GM19025 (cell line): ENCODE results near the gene PFKFB3.

Experiments used
- ATAC-seq: cut with Tn5 transposase; IDR thresholded peaks from one replicate; pipeline ENCODE4 v1.9.1; 2021; ENCODE audit warnings: mild to moderate bottlenecking, low read depth, moderate library complexity; ENCODE audit not compliant: unreplicated experiment

Gene PFKFB3

GRCh38 chr10:6297951-6298381 is 95.2 kb downstream of the PFKFB3 start:
- ATAC-seq, result no peak

DNA sequence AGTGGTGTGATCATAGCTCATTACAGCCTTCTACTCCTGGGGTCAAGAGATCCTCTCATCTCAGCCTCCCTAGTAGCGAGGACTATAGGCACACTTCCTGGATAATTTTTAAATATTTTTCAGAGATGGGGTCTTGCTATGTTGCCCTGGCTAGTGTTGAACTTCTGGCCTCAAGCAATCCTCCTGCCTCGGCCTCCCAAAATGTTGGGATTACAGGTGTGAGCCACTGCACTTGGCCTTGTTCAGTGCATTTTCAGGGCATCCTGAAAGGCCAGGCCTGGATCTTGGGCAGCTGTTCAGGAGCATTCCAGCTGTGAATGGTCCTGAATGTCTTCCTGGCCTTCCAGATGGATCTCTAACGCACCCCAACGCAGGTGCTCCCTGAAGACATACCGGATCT is 95.7 kb downstream of the PFKFB3 start:
- ATAC-seq, result no peak

- ATAC-seq, result no peak
Measured at GRCh38 chr10:6299234-6299633, 96.5 kb downstream of the PFKFB3 start.

DNA sequence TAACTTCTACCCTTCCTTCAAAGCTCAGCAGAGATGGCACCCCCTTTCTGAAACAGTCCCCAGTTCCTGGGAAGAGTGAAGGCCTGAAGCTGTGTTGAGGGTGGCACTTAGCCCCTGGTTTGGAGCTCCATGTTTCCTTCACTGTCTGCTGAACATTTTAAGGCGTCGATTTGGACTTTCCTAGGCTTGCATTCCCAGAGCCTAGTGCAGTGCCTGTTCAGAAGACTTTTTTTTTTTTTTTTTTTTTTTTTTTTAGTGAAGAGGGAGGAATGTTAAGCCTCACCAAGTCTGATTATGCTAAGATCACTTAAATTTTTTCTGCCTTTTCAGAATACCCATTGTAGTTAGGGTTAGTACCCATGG is 97.0 kb downstream of the PFKFB3 start:
- ATAC-seq, result no peak

GRCh38 chr10:6300106-6300783 is 97.5 kb downstream of the PFKFB3 start:
- ATAC-seq, result peak; percentile 77

- ATAC-seq, result no peak
Measured at GRCh38 chr10:6300784-6301460, 98.2 kb downstream of the PFKFB3 start.

DNA sequence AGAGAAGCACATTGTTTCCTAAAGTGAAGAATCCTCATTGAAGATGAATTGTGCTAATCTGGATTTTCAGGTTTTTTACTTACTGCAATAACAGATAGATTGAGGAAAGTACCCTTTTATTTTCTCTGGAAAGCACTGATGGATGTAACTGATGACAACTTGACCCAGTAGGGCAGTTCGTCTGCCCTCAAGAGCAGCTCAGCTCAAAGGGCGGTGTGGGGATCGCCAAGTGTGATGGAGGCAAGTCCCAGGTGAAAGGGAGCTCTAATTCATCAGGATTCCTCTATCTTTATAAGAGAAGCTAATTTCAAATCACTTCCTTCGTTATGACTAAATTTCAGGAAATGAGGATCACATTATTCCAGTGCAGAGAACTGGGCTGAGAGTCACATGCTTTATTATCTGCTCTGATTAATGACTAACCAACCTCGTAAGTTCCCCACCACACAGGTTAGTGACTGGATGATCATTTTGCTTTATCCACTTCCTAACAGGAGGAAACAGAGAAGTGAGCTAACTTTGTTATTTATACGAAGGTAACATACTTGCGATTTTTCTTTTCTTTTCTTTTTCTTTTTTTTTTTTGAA is 98.8 kb downstream of the PFKFB3 start:
- ATAC-seq, result no peak
